ENCODE measurements around the gene DRG2. TPM values are rescaled to one million over a fixed set of nuclear protein-coding genes. Genes with fewer than 3 reads are reported as not detected.

DRG2 gene
- total and polyA plus RNA-seq, 7 donors, result 25.0 to 37.3 (median 33.2) TPM

GRCh38 chr17:18100616-18101015, 12.9 kb downstream of the DRG2 start:
- DNase-seq, result no peak
- H3K4me3 ChIP-seq, result no peak overlapping the region
- H3K27me3 ChIP-seq, result no peaks in the 10 kb centered on the region
- no peaks in the 10 kb centered on the region for H3K9me3 ChIP-seq
- TF ChIP-seq CTCF (IDR thresholded peaks at IDR 0.05) (no peak), EP300 (IDR thresholded peaks at IDR 0.05) (no peak), POLR2A (IDR thresholded peaks at IDR 0.05) (no peak), POLR2AphosphoS5 (IDR thresholded peaks at IDR 0.05) (no peak)
- peaks cover 5 to 94% (median 45%) of the 10 kb centered on the region in 4 donors for H3K36me3 ChIP-seq
- intact Hi-C loops (cut with DNase I), result no loop called here
- H3K27ac ChIP-seq, result no peak overlapping the region
- 90 to 93% methylated on average over 10 of the region's 10 CpGs for WGBS, 2 donors
- H3K4me1 ChIP-seq, result no peaks in the 10 kb centered on the region

- peaks cover 2 to 94% (median 42%) of the 10 kb centered on the region in 4 donors for H3K36me3 ChIP-seq
- intact Hi-C loops (cut with DNase I), result no loop called here
- H3K27me3 ChIP-seq, result no peaks in the 10 kb centered on the region
- no peaks in the 10 kb centered on the region for H3K9me3 ChIP-seq
- H3K4me1 ChIP-seq, result no peaks in the 10 kb centered on the region
- no peak for TF ChIP-seq POLR2A (IDR thresholded peaks at IDR 0.05)
- TF ChIP-seq POLR2AphosphoS5 (IDR thresholded peaks at IDR 0.05), result no peak
- no peak for TF ChIP-seq EP300 (IDR thresholded peaks at IDR 0.05)
- TF ChIP-seq CTCF (IDR thresholded peaks at IDR 0.05), result no peak
- no peak for DNase-seq
- H3K4me3 ChIP-seq, result no peak overlapping the region
- H3K27ac ChIP-seq, result no peak overlapping the region
- 92 to 93% methylated on average over 9 of the region's 9 CpGs for WGBS, 2 donors
Measured at GRCh38 chr17:18101828-18102227, 14.1 kb downstream of the DRG2 start.

GRCh38 chr17:18102640-18103039, 14.9 kb downstream of the DRG2 start:
- intact Hi-C loops (cut with DNase I), result no loop called here
- 74 to 89% methylated on average over 3 of the region's 3 CpGs for WGBS, 2 donors

DNA sequence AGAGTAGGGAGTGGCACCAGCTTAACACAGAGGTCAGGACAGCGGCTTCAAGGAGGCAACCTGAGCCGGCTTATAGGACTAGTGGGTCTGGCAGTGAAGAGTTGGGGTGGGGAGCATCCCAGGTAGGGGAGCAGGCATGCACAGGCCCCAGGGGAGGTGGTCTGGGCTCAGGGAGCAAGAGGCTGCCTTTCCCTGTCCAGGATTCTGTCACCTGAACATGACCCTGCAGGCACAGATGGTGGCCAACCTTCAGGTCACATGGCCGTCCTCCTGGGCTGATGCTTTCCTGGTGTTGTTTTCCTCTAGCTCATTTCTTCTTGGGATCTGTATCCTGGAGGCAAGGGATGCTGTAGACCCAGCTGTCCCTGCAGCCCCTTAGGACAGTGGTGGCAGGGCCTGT, 17.3 kb downstream of the DRG2 start:
- H3K27ac ChIP-seq, result no peak overlapping the region
- DNase-seq, result no peak
- H3K27me3 ChIP-seq, result no peaks in the 10 kb centered on the region
- H3K9me3 ChIP-seq, result no peaks in the 10 kb centered on the region
- H3K4me1 ChIP-seq, result no peaks in the 10 kb centered on the region
- WGBS, 2 donors, result 92 to 94% methylated on average over 3 of the region's 3 CpGs
- intact Hi-C loops (cut with DNase I), result no loop called here
- H3K36me3 ChIP-seq, result peaks cover 0 to 67% (median 20%) of the 10 kb centered on the region in 4 donors
- no peak overlapping the region for H3K4me3 ChIP-seq
- TF ChIP-seq POLR2AphosphoS5 (IDR thresholded peaks at IDR 0.05), result no peak
- TF ChIP-seq POLR2A (IDR thresholded peaks at IDR 0.05), result no peak
- TF ChIP-seq CTCF (IDR thresholded peaks at IDR 0.05), result no peak
- no peak for TF ChIP-seq EP300 (IDR thresholded peaks at IDR 0.05)

More at GRCh38 chr17:18102640-18103039, 14.9 kb downstream of the DRG2 start:
- Histone ChIP-seq H3K36me3 (peaks cover 0 to 91% (median 43%) of the 10 kb centered on the region in 4 donors), H3K27ac (no peak overlapping the region), H3K9me3 (no peaks in the 10 kb centered on the region), H3K27me3 (no peaks in the 10 kb centered on the region), H3K4me1 (no peaks in the 10 kb centered on the region), H3K4me3 (no peak overlapping the region)
- no peak for TF ChIP-seq EP300 (IDR thresholded peaks at IDR 0.05)
- no peak for TF ChIP-seq POLR2AphosphoS5 (IDR thresholded peaks at IDR 0.05)
- TF ChIP-seq POLR2A (IDR thresholded peaks at IDR 0.05), result no peak
- no peak for TF ChIP-seq CTCF (IDR thresholded peaks at IDR 0.05)
- no peak for DNase-seq

GRCh38 chr17:18105595-18105994, 17.8 kb downstream of the DRG2 start:
- no peaks in the 10 kb centered on the region for H3K9me3 ChIP-seq
- H3K36me3 ChIP-seq, result peaks cover 0 to 62% (median 16%) of the 10 kb centered on the region in 4 donors
- no peak overlapping the region for H3K4me3 ChIP-seq
- no peak for TF ChIP-seq POLR2AphosphoS5 (IDR thresholded peaks at IDR 0.05)
- TF ChIP-seq CTCF (IDR thresholded peaks at IDR 0.05), result no peak
- no peak for TF ChIP-seq POLR2A (IDR thresholded peaks at IDR 0.05)
- TF ChIP-seq EP300 (IDR thresholded peaks at IDR 0.05), result no peak
- H3K27me3 ChIP-seq, result no peaks in the 10 kb centered on the region
- no peaks in the 10 kb centered on the region for H3K4me1 ChIP-seq
- H3K27ac ChIP-seq, result no peak overlapping the region
- intact Hi-C loops (cut with DNase I), result no loop called here
- WGBS, 2 donors, result 86 to 96% methylated on average over 6 of the region's 6 CpGs
- DNase-seq, result no peak
